ENCODE data around the gene CDK14. TPM values are rescaled to one million over a fixed set of nuclear protein-coding genes. Genes with fewer than 3 reads are reported as not detected.
A peak's percentile ranks its signal among the peaks of the same experiment; 100 is the strongest.

CDK14 gene
- total and polyA plus RNA-seq, 2 donors (not counting 1 experiment from before 2014, with no cell fraction given) = 42.1 to 167 TPM

GRCh38 chr7:90551036-90551435 lies 45.1 kb upstream of the CDK14 start:
- 92% methylated on average over 4 of the region's 4 CpGs for WGBS (ENCODE audit: insufficient coverage)
- no peak for DNase-seq
- no peak overlapping the region for H3K27ac Mint-ChIP-seq
- H3K4me3 Mint-ChIP-seq = no peak overlapping the region
- TF ChIP-seq EZH2 (IDR thresholded peaks at IDR 0.05; ENCODE audit: borderline replicate concordance, insufficient read depth, low read depth, low read length, poor library complexity, severe bottlenecking) (no peak), CTCF (IDR thresholded peaks at IDR 0.05) (no peak)
- POLR2A ChIA-PET = no interaction called here
- H3K27me3 Mint-ChIP-seq = peaks cover 4% of the 10 kb centered on the region
- Histone ChIP-seq H3K9me3 (ENCODE audit: control extremely low read depth in 1 of 3, control insufficient read depth in 2 of 3, insufficient read depth in 1 of 3, low read length in 2 of 3) (no peaks in the 10 kb centered on the region), H2AFZ (ENCODE audit: insufficient read depth, low read depth, low read length, poor library complexity, severe bottlenecking) (no peak overlapping the region), H3K27me3 (replicated peaks in 1 of 4; ENCODE audit: control extremely low read depth in 1 of 4, control insufficient read depth in 3 of 4, insufficient read depth in 4 of 4, low read length in 3 of 4) (peaks cover 0 to 5% (median 0%) of the 10 kb centered on the region in 4 experiments), H3K4me1 (ENCODE audit: control insufficient read depth in 2 of 2, insufficient read depth in 2 of 2, low read length in 2 of 2) (no peaks in the 10 kb centered on the region), H4K20me1 (ENCODE audit: control insufficient read depth, insufficient read depth, low read length, poor library complexity, severe bottlenecking) (no peaks in the 10 kb centered on the region), H3K27ac (ENCODE audit: low read length in 2 of 2) (no peak overlapping the region), H3K36me3 (replicated peaks in 1 of 2; ENCODE audit: control extremely low read depth in 1 of 2, control insufficient read depth in 1 of 2, extremely low read depth in 1 of 2, insufficient read depth in 2 of 2, low read length in 1 of 2) (no peaks in the 10 kb centered on the region), H3K9ac (ENCODE audit: low read length) (no peak overlapping the region), H3K4me2 (replicated peaks; ENCODE audit: low read depth, low read length, poor library complexity, severe bottlenecking) (no peak overlapping the region), H3K4me3 (ENCODE audit: control extremely low read depth in 1 of 5, extremely low read depth in 1 of 5, insufficient read depth in 1 of 5, low read depth in 2 of 5, low read length in 4 of 5) (no peak overlapping the region), H3K79me2 (ENCODE audit: control insufficient read depth, insufficient read depth, low read length) (no peaks in the 10 kb centered on the region)
- CTCF ChIA-PET = interaction anchor here (0.9 to 8.7 kb wide), 4 partner anchors 77 to 484 kb away, joined by 3 to 122 read pairs (median 7); no protein-coding TSS in a partner anchor
- no peaks in the 10 kb centered on the region for H3K9me3 Mint-ChIP-seq (ENCODE audit: insufficient read depth)
- H3K4me1 Mint-ChIP-seq = peaks cover 6% of the 10 kb centered on the region
- intact Hi-C loops (cut with micrococcal nuclease) = loop anchor here (5.0 kb wide), 1 partner anchor 46 kb away; the partner anchor contains the start of gene CDK14
- ATAC-seq (ENCODE audit: low read depth) = no peak

- H3K9me3 Mint-ChIP-seq (ENCODE audit: insufficient read depth) = no peaks in the 10 kb centered on the region
- H3K27ac ChIP-seq (ENCODE audit: low read length in 2 of 2) = no peak overlapping the region
- H3K27me3 Mint-ChIP-seq = peaks cover 4% of the 10 kb centered on the region
- ChIA-PET POLR2A (interaction anchor here (0.7 kb wide), 1 partner anchor 17 kb away, joined by 3 read pairs; no protein-coding TSS in a partner anchor), CTCF (interaction anchor here (1.0 to 8.7 kb wide), 4 partner anchors 43 to 482 kb away, joined by 3 to 122 read pairs (median 10); partner anchors contain the start of gene CDK14)
- peaks cover under 1% of the 10 kb centered on the region for H3K4me1 Mint-ChIP-seq
- no peak overlapping the region for H3K27ac Mint-ChIP-seq
- H3K79me2 ChIP-seq (ENCODE audit: control insufficient read depth, insufficient read depth, low read length) = no peaks in the 10 kb centered on the region
- no peak overlapping the region for H3K4me3 ChIP-seq (ENCODE audit: control extremely low read depth in 1 of 5, extremely low read depth in 1 of 5, insufficient read depth in 1 of 5, low read depth in 2 of 5, low read length in 4 of 5)
- H3K4me3 Mint-ChIP-seq = no peak overlapping the region
- ATAC-seq (ENCODE audit: low read depth) (no peak), DNase-seq (peak; percentile 44)
- no peak overlapping the region for H2AFZ ChIP-seq (ENCODE audit: insufficient read depth, low read depth, low read length, poor library complexity, severe bottlenecking)
- TF ChIP-seq EZH2 (IDR thresholded peaks at IDR 0.05; ENCODE audit: borderline replicate concordance, insufficient read depth, low read depth, low read length, poor library complexity, severe bottlenecking) = no peak
- TF ChIP-seq CTCF (IDR thresholded peaks at IDR 0.05) = peak; percentile 61
- no peaks in the 10 kb centered on the region for H3K4me1 ChIP-seq (ENCODE audit: control insufficient read depth in 2 of 2, insufficient read depth in 2 of 2, low read length in 2 of 2)
- H3K27me3 ChIP-seq (replicated peaks in 1 of 4; ENCODE audit: control extremely low read depth in 1 of 4, control insufficient read depth in 3 of 4, insufficient read depth in 4 of 4, low read length in 3 of 4) = peaks cover 0 to 5% (median 0%) of the 10 kb centered on the region in 4 experiments
- WGBS (ENCODE audit: insufficient coverage) = no CpG with 5 or more reads among the region's 1 CpG
- no peak overlapping the region for H3K9ac ChIP-seq (ENCODE audit: low read length)
- no peaks in the 10 kb centered on the region for H3K36me3 ChIP-seq (replicated peaks in 1 of 2; ENCODE audit: control extremely low read depth in 1 of 2, control insufficient read depth in 1 of 2, extremely low read depth in 1 of 2, insufficient read depth in 2 of 2, low read length in 1 of 2)
- H4K20me1 ChIP-seq (ENCODE audit: control insufficient read depth, insufficient read depth, low read length, poor library complexity, severe bottlenecking) = no peaks in the 10 kb centered on the region
- intact Hi-C loops (cut with micrococcal nuclease) = loop anchor here (1.0 to 5.0 kb wide), 2 partner anchors 45 to 77 kb away; partner anchors contain the start of gene CDK14
- H3K4me2 ChIP-seq (replicated peaks; ENCODE audit: low read depth, low read length, poor library complexity, severe bottlenecking) = no peak overlapping the region
- no peaks in the 10 kb centered on the region for H3K9me3 ChIP-seq (ENCODE audit: control extremely low read depth in 1 of 3, control insufficient read depth in 2 of 3, insufficient read depth in 1 of 3, low read length in 2 of 3)
Measured at GRCh38 chr7:90552521-90552920, 43.6 kb upstream of the CDK14 start.
